NCI-H187 (cell line): Measurements from ENCODE around the gene XKR3.
"Not testable (repeated sequence)": the region's sequence is repeated elsewhere in the genome, so short reads cannot be mapped to it uniquely, and the experiment has no call there.

Source experiments
- DNase-seq, 2 experiments: peaks; one replicate each; lab custom pipeline; 2025; lab: John Stamatoyannopoulos, UW

The XKR3 gene

DNA sequence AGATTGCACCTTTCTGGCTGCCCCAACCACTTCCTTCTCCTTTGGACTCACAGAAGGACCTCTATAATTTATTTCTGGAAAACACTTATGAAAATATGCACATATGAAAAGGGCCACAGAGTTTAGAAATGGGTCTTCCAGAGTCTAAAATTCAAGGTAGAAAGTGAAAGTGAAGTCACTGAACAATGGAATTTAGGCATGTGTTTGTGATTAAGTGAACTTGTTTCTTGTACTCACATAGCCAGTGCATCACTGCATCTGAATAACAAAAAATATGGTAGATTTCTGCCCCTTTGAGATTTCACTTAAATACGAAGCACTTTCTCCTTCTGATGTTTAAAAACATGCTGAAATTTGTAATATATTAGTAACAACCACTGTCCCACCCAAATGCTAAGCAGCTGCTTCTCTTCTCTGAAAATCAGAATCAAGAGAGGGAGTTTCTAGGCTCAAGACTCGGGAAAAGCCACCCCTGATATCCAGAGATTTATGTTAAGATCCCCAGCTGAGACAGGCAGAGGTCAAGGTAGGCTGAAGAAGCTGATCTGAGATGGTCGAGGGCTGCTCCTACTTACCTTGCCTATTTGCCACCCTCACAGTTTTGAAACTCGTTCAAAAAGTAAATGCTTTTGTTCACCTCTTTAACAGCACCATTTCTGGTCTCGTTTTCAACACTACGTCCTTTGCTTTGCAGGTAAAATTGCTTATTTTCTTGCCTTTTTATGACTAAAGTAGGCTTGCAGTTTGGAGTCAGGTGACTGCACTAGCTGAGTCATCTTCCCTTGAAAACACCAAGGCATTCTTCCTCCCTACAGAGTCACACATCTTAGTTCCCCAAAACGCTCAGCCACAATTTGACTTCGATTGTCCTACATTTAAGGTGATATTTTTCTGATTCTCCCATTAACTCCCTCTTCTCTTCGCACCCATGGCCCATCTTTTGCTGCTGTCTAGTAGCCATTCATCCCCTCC lies at the start of gene XKR3:
Gene XKR3 (minus strand): TSS at position 696 of the 972 bp plus-strand sequence. CDS start 17,338 bp downstream, outside the sequence.
- DNase-seq, result no peak

DNA sequence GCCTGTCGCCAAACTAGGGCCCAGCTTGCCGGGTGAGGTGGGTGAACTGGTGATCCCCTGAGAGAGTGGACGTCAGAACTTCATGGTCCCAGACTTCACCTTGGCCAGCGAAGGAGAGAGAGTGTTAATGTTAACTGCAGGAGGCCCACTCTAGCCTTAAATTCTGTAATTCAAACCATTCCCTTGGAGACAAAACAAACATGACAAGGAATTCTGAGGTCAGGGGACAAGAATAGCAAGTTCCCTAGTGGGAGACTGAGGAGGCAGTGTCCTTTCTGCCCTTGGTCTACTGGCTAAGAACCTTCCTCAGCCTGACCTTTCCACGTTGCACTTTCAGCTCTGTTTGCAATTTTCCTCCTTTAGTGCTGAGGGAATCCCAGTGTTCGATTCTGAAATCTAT lies 44.4 kb upstream of the XKR3 start:
- not testable (repeated sequence) for DNase-seq

DNA sequence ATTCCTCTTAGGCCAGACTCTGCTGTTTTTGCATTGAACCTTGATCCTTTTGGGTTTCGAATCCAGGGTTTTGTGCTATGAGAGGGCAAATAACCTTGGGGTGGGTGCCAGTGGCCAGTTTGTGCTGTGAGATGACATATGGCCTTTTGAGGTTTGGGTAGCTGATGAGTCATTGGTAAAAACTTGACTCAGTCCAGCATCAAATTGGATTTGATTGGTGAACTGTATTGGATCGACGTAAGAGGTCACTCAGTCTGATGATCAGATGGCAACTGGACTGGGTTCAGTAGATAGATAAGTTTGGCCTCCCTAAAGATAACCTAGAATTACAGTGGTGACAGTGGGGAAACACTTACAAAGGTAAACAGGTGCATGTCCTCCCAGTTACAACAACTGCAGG lies 41.0 kb upstream of the XKR3 start:
- DNase-seq, result no peak

DNA sequence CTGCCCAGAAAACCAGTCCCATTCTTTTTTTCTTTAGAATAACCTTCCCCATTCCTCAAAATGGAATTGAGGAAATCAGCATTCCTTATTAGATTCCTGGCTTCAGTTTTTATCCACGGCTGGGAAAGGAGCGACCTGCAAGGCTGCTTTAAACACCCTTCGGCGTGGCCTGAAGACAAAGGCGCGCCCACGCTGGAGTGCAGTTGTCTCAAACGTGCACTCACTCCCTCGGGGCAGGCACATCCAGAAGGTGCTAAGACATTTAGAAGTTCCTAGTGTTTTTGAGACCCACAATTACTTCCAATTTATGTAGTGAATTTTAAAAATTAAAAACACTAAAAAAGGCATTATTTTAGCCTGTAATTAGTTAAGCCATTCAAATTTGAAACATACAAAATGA lies 31.6 kb upstream of the XKR3 start:
- not testable (repeated sequence) for DNase-seq

DNA sequence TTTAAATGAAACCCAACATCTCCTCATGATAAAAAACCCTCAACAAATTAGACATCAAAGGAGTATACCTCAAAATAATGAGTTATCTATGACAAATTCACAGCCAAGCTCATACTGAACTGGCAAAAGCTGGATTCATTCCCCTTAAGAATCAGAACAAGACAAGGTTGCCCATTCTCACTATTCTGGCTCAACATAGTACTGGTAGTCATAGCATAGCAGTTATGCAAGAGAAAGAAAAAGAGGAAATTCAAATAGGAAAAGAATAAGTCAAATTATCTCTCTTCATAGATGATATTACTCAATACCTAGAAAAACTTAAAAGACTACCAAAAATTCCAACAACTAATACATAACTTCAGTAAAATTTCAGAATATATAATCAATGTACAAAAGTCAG lies 29.4 kb upstream of the XKR3 start:
- no peak for DNase-seq

DNA sequence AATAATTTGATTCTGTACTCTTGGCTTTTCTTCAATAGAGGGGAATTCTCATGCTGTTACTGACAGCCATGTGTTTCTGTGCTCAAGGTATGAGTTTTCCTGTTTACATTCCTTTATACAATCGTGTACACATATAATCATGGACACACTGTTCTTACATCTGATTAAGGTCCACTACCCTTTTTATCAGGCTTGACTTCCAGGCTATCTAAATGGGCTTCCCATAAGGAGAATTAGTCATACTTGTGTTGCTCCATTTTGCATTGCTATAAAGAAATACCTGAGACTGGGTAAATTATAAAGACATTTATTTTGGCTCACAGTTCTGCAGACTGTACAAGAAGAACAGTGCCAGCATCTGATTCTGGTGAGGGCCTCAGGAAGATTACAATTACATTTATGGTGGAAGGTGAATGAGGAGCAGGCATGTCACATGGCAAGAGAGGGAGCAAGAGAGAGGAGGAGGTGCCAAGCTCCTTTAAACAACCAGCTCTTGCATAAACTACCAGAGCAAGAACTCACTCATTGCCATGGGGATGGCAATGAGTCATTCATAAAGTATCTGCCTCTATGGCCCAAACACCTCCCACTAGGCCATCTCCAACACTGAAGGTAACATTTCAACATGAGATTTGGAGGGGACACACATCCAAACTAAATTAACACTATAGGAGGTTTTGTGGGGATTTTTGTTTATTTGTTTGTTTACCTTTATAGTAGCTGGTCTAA lies 26.2 kb upstream of the XKR3 start:
- DNase-seq, result not testable (repeated sequence)

DNA sequence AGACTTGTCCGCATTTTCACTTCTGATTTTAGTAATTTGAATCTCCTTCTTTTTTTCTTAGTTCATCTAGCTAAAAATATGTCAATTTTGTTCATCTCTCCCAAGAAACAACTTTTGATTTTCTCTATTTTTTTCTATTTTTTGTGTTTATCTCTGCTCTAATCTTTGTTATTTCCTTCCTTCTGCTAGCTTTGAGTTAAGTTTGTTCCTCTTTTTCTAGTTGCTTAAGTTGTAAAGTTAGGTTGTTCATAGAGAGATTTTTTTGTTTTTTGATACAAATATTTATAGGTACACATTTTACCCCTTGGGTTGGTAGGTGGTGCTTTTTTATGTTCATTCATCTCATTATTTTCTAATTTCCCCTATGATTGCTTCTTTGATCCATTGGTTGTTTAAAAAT lies 22.1 kb upstream of the XKR3 start:
- no peak for DNase-seq

DNA sequence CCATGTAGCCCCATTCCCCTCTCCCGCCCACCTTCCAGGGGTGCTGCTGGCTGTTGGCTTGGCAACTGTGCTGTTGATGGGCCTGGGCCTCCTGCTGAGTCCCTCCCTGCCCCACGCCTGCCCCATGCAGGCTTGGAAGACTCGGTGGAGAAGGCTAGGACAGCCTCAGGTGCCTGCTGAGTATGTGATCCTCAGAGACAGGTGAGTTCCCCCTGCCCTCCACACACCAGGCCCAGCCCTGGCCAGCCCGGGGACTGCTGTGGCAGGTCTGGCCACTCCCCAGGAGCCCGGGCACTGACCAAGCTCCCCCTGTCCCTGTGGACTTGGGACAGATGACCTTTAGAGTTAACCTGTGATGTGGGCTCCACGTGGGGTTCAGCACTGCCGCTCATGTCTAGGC lies 20.7 kb upstream of the XKR3 start:
- no peak for DNase-seq

DNA sequence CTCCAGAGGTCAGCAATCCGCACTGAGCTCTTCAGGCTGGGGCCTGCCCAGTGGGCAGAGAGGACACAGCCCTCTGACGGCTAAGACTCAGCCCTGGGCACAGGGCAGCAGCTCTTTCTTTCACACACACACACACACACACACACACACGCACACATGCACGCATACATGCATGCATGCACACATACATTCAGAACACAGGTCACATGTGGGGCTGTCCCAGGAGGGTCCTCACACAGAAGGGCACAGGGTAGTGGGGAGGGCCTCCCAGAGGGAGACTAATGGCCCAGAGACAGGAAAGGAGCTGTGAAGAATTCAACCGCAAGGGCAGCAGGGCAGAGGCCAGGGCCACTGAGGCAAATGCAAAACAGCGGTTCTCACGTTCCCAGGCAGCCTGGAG lies 20.3 kb upstream of the XKR3 start:
- no peak for DNase-seq

DNA sequence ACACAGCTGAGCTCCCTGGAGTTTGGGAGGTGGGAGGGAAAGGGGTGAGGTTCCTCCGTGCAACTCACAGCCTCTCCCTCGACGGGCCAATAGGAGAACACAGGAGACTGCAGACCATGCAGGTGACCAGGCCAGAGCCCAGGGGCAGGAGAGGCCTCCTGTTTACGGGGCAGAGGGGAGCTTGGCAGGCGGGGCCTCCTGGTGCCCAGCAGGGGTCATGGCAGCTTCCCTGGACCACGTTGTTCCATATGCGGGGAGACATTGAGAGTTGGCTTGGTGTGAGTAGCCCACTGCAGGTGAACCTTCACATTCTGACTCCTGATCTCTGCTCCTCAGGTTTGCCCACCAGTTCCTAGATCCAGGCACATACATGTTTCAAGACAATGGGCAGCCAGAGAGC lies 19.3 kb upstream of the XKR3 start:
- DNase-seq, result no peak

DNA sequence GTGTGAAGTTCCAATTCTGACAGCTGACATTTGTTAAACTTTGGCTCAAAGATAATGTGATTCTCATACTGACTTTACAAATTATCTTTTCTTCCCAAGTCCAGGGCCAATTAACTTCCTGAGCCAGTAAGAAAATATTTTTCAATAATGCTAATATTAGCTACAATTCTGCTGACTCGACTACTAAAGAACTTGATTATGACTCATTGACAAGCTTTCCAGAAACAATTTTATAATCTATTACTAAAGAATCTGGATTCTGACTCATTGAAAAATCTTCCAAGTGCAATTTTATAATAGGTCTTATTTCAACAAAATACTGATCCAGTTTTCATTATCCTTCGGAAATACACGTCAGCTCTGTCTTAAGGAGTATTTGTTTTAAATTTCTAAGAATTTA lies 12.9 kb upstream of the XKR3 start:
- DNase-seq, result no peak

DNA sequence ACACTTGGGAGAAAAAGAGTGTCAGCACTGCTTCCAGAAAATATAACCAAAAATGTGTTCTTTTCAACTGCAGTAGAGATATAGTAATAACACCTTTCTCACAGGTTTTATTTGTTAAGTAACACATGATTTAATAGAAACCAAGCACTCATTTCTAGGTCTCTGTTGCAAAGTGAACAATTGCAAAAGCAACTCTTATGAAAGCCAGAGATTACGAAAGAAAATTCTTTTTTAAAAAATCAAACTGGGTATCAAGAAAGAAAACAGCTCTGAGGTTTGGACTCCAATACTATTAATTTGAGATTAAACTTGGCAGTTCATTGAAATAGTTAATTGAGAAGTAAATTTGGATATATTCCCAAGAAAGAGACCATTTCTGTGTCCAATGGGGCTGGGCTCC lies 9.8 kb upstream of the XKR3 start:
- DNase-seq, result no peak

DNA sequence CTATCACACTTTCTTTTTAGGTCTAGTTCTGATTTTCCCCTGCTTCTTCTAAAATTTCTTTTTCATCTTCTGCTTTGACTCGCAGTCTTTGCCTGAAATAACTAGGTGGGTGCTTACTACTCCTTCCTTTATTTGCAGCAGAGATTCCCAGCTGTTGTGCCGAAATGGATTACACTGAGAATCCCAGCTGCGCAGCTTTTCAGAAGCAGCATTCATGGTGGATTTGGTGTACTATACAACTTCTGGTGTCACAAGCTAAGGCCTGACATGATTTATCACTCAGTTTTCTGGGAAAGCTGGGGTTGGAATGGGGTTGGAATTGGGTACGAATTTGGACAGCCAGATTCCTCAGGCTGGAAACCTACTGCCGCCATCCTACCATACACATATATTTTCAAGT lies 6.0 kb upstream of the XKR3 start:
- DNase-seq, result no peak

DNA sequence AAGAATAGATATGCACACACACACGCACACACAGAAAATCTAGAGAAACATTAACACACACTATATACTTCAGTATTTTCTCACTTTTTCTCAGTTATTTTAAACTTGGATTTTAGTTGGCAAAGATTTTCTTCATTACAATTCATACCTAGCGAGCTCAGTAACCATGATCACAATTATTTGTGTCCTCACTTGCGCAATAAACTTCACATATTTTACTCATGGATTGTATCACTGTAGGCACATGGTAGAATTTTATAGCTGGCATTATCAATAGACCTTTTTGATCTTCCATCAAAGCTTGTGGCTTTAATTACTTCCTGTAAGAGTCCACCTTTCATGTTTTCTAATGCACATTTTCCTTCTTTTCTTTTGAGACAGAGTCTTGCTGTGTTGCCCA lies 4.8 kb upstream of the XKR3 start:
- no peak for DNase-seq

DNA sequence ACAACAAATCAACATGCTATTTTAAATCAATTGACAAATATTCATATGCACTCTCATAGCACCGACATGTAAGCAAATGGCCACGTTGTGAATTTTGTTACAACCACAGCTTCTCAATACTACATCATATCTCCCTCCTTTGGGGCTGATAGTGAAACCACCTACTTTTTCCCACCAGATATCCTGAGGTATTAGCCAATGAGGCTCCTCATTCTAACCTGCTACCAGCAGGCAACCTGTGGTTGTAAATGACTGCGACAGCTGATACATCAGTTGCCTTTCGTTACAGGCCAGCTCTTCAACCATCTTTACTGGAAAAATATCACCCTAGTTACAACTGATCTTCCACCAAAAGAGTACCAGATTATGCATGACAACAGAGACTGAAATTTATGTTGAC lies 3.7 kb upstream of the XKR3 start:
- DNase-seq, result no peak

DNA sequence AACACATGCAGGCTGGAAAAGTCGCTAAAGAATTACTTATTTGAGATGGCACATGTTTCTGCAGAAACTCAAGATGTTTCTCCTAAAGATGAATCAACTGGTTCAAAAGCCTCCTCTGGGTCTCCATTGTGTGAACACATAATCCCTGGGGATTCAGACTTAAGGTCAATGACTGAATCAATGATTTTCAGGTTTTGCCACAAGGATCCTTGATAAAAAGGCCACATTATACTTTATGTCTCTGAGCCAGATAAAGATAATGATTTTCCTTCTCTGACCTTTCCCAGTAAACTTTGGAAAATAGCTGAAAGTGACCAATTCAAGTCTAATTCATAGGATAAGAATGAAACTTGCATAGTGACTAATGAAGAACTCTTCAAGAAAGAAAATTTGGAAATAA lies 2.3 kb upstream of the XKR3 start:
- no peak for DNase-seq

DNA sequence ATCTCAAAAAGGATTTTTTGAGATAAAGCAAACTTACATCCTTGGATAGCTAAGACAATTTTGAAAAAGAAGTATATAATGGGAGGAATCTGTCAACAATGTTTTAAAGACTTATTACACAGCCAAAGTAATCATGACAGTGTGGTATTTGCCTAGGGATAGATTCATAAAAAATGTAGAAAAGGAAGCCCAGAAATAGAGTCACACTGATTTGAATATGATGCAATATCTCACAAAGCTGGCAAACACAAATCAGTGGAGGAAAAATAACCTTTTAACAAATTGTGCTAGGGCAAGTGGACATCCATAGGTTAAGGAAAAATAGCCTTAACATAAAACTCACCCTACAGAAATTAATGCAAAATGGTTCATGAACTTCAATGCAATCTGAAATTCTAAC lies 6.0 kb downstream of the XKR3 start:
- no peak for DNase-seq

DNA sequence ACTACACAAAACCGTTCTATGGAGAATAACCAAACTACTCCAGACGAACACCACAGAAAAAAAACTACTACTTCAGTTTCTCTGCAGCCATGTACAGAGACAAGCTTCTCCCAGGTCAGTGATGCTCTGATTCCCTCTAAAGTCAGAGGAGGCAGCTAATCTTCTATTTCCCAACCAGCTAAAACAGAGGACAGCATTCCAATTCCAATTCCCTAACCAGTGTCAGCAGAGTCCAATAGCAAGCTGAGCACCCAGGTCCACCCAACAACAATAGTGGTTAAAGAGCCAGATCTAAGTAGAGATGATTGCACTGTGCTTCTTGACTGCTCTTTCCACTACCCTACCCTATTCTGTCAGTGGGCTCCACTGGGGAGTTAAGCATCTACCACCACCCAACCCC lies 6.7 kb downstream of the XKR3 start:
- DNase-seq, result no peak

DNA sequence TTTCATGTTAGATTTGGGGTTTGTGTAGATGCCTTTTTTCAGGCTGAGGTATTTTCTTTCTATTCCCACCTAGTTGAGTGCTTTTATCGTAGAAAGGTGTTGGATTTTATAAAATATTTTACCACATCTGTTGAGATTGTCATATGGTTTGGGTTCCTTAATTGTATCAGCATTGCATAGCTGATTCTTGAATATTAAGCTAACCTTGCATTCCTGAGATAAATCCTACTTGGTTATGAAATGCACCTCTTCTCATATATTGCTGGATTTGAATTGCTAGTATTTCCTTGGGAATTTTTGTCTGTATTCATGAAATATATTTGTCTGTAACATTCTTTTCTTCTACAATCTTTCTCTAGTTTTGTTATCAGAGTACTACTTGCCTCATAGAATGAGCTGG lies 10.1 kb downstream of the XKR3 start:
- DNase-seq, result no peak

DNA sequence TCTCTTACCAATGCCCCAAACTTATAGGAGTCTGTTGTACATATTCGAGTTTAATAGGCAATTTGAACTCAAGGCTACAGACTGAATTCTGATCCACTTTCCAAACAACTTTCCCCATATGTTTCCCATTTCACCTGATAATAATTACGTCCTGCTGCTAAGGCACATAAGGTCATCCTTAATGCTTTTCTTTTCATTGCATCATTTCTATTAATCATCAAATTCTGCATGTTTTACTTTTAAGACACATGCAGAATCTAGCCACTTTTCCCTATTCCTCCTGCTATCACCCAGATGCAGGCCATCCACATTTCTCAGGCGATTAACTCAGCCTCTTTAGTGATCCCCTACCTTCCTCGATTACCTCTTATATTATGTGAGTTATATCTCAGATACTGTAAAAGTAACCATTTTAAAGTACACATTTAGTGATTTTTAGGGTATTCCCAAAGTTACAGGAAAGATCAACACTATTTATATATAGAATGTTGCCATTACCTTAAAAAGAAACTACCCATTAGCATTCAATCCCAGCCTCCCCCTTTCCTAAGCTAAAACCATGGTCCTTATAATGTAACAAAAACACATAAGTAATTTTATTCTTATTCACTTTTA lies 14.9 kb downstream of the XKR3 start:
- no peak for DNase-seq

DNA sequence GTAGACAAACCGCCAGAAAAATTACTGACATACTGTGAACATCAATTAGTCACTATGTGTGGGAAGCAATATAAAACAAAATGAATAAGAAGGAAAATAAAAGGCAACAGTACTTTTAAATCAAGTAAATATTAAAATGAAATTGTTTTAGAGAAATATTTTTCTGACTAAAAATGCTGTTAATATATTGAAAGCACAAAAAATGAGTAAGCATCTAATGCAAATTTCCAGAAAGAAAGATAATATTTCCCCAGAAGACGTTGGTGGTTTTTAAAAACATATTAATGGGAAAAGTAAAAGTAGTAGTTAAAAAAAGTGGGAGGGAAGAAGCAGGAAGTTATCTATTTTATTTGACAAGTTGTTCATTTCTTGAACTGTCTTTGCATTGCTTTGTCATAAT lies 16.5 kb downstream of the XKR3 start:
- DNase-seq, result no peak

DNA sequence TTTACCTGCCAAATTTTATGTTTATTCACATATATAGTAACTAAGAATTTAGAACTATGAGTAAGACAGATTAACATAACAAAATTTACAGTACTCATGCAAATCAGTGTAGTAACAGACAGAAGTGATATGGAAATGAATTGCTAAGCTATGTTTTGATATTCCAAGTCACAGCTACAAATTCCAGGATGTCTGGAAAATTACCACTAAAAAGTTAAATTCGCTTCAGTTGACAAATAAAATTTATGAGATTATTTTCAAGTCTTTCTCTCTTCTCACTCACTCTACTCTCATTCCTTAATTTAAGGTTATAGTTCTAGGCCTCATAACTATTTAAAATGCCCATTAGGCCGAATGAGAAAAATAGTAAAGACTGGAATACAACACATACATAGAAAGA lies 18.1 kb downstream of the XKR3 start:
- DNase-seq, result no peak

DNA sequence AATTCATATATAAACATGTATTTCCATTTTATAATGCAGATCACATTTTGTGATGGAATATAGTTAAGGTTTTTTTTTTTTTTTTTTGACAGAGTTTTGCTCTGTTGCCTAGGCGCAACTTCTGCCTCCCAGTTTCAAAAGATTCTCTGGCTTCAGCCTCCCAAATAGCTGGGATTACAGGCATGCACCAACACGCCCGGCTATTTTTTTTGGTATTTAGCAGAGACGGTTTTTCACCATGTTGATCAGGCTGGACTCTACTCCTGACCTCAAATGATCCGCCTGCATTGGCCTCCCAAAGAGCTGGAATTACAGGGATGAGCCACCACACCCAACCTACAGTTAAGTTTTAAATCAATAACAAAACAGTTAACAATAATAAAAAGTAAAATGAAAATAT lies 18.8 kb downstream of the XKR3 start:
- DNase-seq, result no peak
